Measurements from ENCODE around the gene TENT4A. TPM values are rescaled to one million over a fixed set of nuclear protein-coding genes. Genes with fewer than 3 reads are reported as not detected.
A peak's percentile ranks its signal among the peaks of the same experiment; 100 is the strongest.

The TENT4A gene
- total and polyA plus RNA-seq, 2 of the 13 experiments (the other 11 are each of a cell fraction or from before 2014, with no cell fraction given), result 6.3 to 13.3 TPM

GRCh38 chr5:6716629-6717149 lies 3.5 kb downstream of the TENT4A start (continued):
- no peak for TF ChIP-seq E2F1 (CRISPR knock-in tag; IDR thresholded peaks at IDR 0.05)
- no peak for TF ChIP-seq DBP (CRISPR knock-in tag; IDR thresholded peaks at IDR 0.05; ENCODE audit: not compliant biosample characterization)
- no peak for TF ChIP-seq NCOR1 (IDR thresholded peaks at IDR 0.05; ENCODE audit: borderline replicate concordance, low read length)
- no peak for TF ChIP-seq ZNF260 (CRISPR knock-in tag; IDR thresholded peaks at IDR 0.05; ENCODE audit: borderline replicate concordance, low read depth)
- TF ChIP-seq HIVEP1 (CRISPR knock-in tag; IDR thresholded peaks at IDR 0.05), result no peak

GRCh38 chr5:6717247-6717646 lies 4.0 kb downstream of the TENT4A start:
- Histone ChIP-seq H3K4me3 (replicated peaks in 1 of 3; ENCODE audit: insufficient read depth in 1 of 3, low read depth in 2 of 3, low read length in 3 of 3) (peak overlapping the region in 2 of 3 experiments; percentile 2 to 15; a peak in 1 of 6 replicates), H3K36me3 (replicated peaks in 1 of 2; ENCODE audit: control insufficient read depth in 1 of 2, insufficient read depth in 2 of 2, low read length in 2 of 2) (peaks cover 3 to 33% of the 10 kb centered on the region in 2 experiments; a peak in 4 of 5 replicates), H3K9ac (ENCODE audit: insufficient read depth, low read depth, low read length) (no peak overlapping the region), H3K4me2 (ENCODE audit: low read depth, low read length) (peak overlapping the region; percentile 92), H4K20me1 (ENCODE audit: insufficient read depth, low read length) (peaks cover 71% of the 10 kb centered on the region), H3K27me3 (ENCODE audit: control insufficient read depth in 1 of 2, insufficient read depth in 2 of 2, low read length in 2 of 2) (no peaks in the 10 kb centered on the region), H3K79me2 (ENCODE audit: insufficient read depth, low read length) (peaks cover 78% of the 10 kb centered on the region), H3K9me3 (ENCODE audit: low read length) (no peaks in the 10 kb centered on the region), H3K4me1 (ENCODE audit: insufficient read depth, low read length) (peaks cover 56% of the 10 kb centered on the region), H3K27ac (ENCODE audit: extremely low read length, insufficient read depth, low read length) (no peak overlapping the region), H2AFZ (ENCODE audit: low read length) (no peak overlapping the region)
- ATAC-seq (no peak), FAIRE-seq (no peak), DNase-seq (ENCODE audit: low spot score) (no peak)
- ChIA-PET CTCF (ENCODE audit: low intra/inter-chr PET ratio, low total read pairs) (no interaction called here), POLR2A (no interaction called here)
- in situ Hi-C loops (cut with HindIII; ENCODE audit: extremely low pct_ligation_motif_present, low pct_unique_long_range_greater_than_20kb) (no loop called here), intact Hi-C loops (cut with micrococcal nuclease; ENCODE audit: unreplicated experiment) (no loop called here)
- BruUV-seq (replicated peaks), result no TSS peak
- TF ChIP-seq U2AF1 (optimal IDR thresholded peaks at IDR 0.05; ENCODE audit: low read depth, low read length) (no peak), HOXA3 (CRISPR knock-in tag; IDR thresholded peaks at IDR 0.05) (no peak), ZNF776 (CRISPR knock-in tag; IDR thresholded peaks at IDR 0.05) (no peak), KLF9 (CRISPR knock-in tag; IDR thresholded peaks at IDR 0.05; ENCODE audit: low read depth) (no peak), ZNF598 (CRISPR knock-in tag; IDR thresholded peaks at IDR 0.05; ENCODE audit: borderline replicate concordance) (no peak), ZBED4 (CRISPR knock-in tag; IDR thresholded peaks at IDR 0.05; ENCODE audit: borderline replicate concordance) (no peak), ZNF24 (IDR thresholded peaks at IDR 0.05) (no peak), XBP1 (CRISPR knock-in tag; IDR thresholded peaks at IDR 0.05) (no peak), EZH2 (conservative IDR thresholded peaks at IDR 0.05; ENCODE audit: low read depth, low read length) (no peak), RARA (CRISPR knock-in tag; IDR thresholded peaks at IDR 0.05) (no peak), MZF1 (CRISPR knock-in tag; IDR thresholded peaks at IDR 0.05; ENCODE audit: borderline replicate concordance) (no peak), UBTF (CRISPR knock-in tag; IDR thresholded peaks at IDR 0.05) (no peak)

All from HepG2 (cell line).